Activated CD8-positive, alpha-beta memory T cell treated with anti-CD3 and anti-CD28 coated beads for 4 hours (primary cell): ENCODE measurements around the gene TRIM2.

Experiments
- DNase-seq, 2 donors: peaks; one replicate each; pipeline ENCODE4 v3.0.0-alpha.2; 2020; ENCODE audit warnings: low read depth in 2 of 2

TRIM2 gene

GRCh38 chr4:153222707-153223426 lies 18.6 kb downstream of the TRIM2 start:
- no peak for DNase-seq

GRCh38 chr4:153223427-153223801 lies 19.2 kb downstream of the TRIM2 start:
- DNase-seq, result no peak

- no peak for DNase-seq
Measured at GRCh38 chr4:153223930-153224329, 19.7 kb downstream of the TRIM2 start.

- DNase-seq, result no peak
Measured at GRCh38 chr4:153224474-153224873, 20.2 kb downstream of the TRIM2 start.

- DNase-seq, result no peak
Measured at GRCh38 chr4:153227469-153228075, 23.3 kb downstream of the TRIM2 start.

- no peak for DNase-seq
Measured at GRCh38 chr4:153228512-153229140, 24.4 kb downstream of the TRIM2 start.

- DNase-seq, result no peak
Measured at GRCh38 chr4:153229545-153229944, 25.3 kb downstream of the TRIM2 start.

- no peak for DNase-seq
Measured at GRCh38 chr4:153232768-153233167, 28.5 kb downstream of the TRIM2 start.

- no peak for DNase-seq
Measured at GRCh38 chr4:153233761-153234371, 29.6 kb downstream of the TRIM2 start.

GRCh38 chr4:153234885-153235284 lies 30.6 kb downstream of the TRIM2 start:
- no peak for DNase-seq

- DNase-seq, result no peak
Measured at GRCh38 chr4:153238135-153238919, 34.1 kb downstream of the TRIM2 start.

GRCh38 chr4:153239409-153239808 lies 35.2 kb downstream of the TRIM2 start:
- no peak for DNase-seq

GRCh38 chr4:153241295-153241694 lies 37.1 kb downstream of the TRIM2 start:
- DNase-seq, result no peak

- DNase-seq, result no peak
Measured at GRCh38 chr4:153241970-153242838, 38.0 kb downstream of the TRIM2 start.

- no peak for DNase-seq
Measured at GRCh38 chr4:153242839-153243324, 38.6 kb downstream of the TRIM2 start.

- no peak for DNase-seq
Measured at GRCh38 chr4:153243468-153243867, 39.2 kb downstream of the TRIM2 start.

- DNase-seq, result no peak
Measured at GRCh38 chr4:153244969-153245368, 40.7 kb downstream of the TRIM2 start.

- no peak for DNase-seq
Measured at GRCh38 chr4:153245775-153246174, 41.5 kb downstream of the TRIM2 start.

GRCh38 chr4:153246446-153247115 lies 42.3 kb downstream of the TRIM2 start:
- no peak for DNase-seq

- no peak for DNase-seq
Measured at GRCh38 chr4:153247116-153247490, 42.9 kb downstream of the TRIM2 start.
